Lower lobe of right lung (tissue), 2 donors: Measurements from ENCODE around the gene GRIA2. TPM values are rescaled to one million over a fixed set of nuclear protein-coding genes. Genes with fewer than 3 reads are reported as not detected.

ENCODE experiments used
- ATAC-seq, 2 donors: fragments of 200-7000 bp; cut with Tn5 transposase; one replicate each; pipeline ENCODE4 v1.9.1; 2020 to 2022; ENCODE audit warnings: mild to moderate bottlenecking in 2 of 2, moderate library complexity in 2 of 2
- DNase-seq: peaks from one replicate; pipeline ENCODE4 v3.0.0-alpha.2; 2020
- H3K27ac ChIP-seq: fragments of 200-600 bp; one replicate; pipeline ENCODE4 v1.8.0; 2022
- H3K27me3 ChIP-seq: fragments of 200-600 bp; one replicate; pipeline ENCODE4 v1.8.0; 2022; ENCODE audit warnings: low read depth
- H3K36me3 ChIP-seq: fragments of 200-600 bp; one replicate; pipeline ENCODE4 v1.8.0; 2022; ENCODE audit warnings: mild to moderate bottlenecking
- H3K4me1 ChIP-seq: fragments of 200-600 bp; one replicate; pipeline ENCODE4 v1.8.0; 2022
- H3K4me3 ChIP-seq: fragments of 200-600 bp; one replicate; pipeline ENCODE4 v1.8.0; 2022; ENCODE audit warnings: mild to moderate bottlenecking
- H3K9me3 ChIP-seq: fragments of 200-600 bp; one replicate; pipeline ENCODE4 v1.8.0; 2022
- intact Hi-C: fragments of 100-400 bp; cut with DNase I; formaldehyde crosslinking; loops from one replicate; pipeline ENCODE4 v1.11.0; 2022
- total RNA-seq: library from RNA; stranded (reverse); fragmentation: NEBNext Ultra II Directional; extraction: Animal tissue kit (Norgen Biotek cat#: 25700); gene quantifications from one replicate; pipeline ENCODE4 v1.2.1, GENCODE V29; 2021
- TF ChIP-seq, protein P1 (sequence below): fragments of 200-600 bp; IDR thresholded peaks from one replicate; pipeline ENCODE4 v1.8.0; 2022; ENCODE audit warnings: antibody characterized with exemption, mild to moderate bottlenecking
- donor health status: DM: no; HTN: yes; CAD: no; lungs with severe emphysema.

Gene GRIA2
- total RNA-seq, 1 donor from 2014 or later, result not detected

DNA sequence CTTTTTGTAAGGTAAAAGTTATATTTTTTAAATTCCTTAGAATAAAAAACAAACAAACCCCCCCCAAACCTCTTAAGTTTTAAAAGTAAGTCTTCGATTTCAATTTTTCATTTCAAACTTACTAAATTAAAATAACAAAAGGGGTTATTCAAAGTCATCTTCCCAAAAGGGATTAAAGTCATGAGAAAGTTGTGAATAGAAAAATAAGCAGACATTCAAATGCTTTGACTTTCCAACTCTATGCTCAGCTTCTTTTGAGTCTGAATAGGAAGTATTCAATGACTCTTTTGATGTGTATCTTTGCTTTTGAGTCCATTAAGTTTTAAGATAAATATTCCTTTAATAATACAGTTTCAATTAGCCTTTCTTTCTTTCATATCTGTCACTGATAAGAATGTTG is 138.3 kb downstream of the GRIA2 start:
- no peaks in the 10 kb centered on the region for H3K27me3 ChIP-seq
- no peak overlapping the region for H3K27ac ChIP-seq
- TF ChIP-seq, protein P1, sequence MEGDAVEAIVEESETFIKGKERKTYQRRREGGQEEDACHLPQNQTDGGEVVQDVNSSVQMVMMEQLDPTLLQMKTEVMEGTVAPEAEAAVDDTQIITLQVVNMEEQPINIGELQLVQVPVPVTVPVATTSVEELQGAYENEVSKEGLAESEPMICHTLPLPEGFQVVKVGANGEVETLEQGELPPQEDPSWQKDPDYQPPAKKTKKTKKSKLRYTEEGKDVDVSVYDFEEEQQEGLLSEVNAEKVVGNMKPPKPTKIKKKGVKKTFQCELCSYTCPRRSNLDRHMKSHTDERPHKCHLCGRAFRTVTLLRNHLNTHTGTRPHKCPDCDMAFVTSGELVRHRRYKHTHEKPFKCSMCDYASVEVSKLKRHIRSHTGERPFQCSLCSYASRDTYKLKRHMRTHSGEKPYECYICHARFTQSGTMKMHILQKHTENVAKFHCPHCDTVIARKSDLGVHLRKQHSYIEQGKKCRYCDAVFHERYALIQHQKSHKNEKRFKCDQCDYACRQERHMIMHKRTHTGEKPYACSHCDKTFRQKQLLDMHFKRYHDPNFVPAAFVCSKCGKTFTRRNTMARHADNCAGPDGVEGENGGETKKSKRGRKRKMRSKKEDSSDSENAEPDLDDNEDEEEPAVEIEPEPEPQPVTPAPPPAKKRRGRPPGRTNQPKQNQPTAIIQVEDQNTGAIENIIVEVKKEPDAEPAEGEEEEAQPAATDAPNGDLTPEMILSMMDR, result no peak
- no peaks in the 10 kb centered on the region for H3K9me3 ChIP-seq
- DNase-seq, result no peak
- no peaks in the 10 kb centered on the region for H3K4me1 ChIP-seq
- no peaks in the 10 kb centered on the region for H3K36me3 ChIP-seq
- H3K4me3 ChIP-seq, result no peak overlapping the region
- ATAC-seq, result no peak
- intact Hi-C loops, result no loop called here

DNA sequence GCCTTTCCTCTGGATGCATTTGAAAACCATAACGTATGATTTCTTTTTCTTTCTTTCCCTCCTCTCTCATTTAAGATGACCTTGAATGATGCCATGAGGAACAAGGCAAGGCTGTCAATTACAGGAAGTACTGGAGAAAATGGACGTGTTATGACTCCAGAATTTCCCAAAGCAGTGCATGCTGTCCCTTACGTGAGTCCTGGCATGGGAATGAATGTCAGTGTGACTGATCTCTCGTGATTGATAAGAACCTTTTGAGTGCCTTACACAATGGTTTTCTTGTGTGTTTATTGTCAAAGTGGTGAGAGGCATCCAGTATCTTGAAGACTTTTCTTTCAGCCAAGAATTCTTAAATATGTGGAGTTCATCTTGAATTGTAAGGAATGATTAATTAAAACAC is 142.8 kb downstream of the GRIA2 start:
- no peaks in the 10 kb centered on the region for H3K4me1 ChIP-seq
- no peak overlapping the region for H3K4me3 ChIP-seq
- intact Hi-C loops, result no loop called here
- H3K9me3 ChIP-seq, result no peaks in the 10 kb centered on the region
- DNase-seq, result no peak
- TF ChIP-seq, protein P1, result no peak
- H3K36me3 ChIP-seq, result no peaks in the 10 kb centered on the region
- ATAC-seq, result no peak
- no peak overlapping the region for H3K27ac ChIP-seq
- no peaks in the 10 kb centered on the region for H3K27me3 ChIP-seq

- TF ChIP-seq, protein P1, result no peak
- DNase-seq, result no peak
- Histone ChIP-seq H3K27ac (no peak overlapping the region), H3K27me3 (no peaks in the 10 kb centered on the region), H3K9me3 (no peaks in the 10 kb centered on the region), H3K4me3 (no peak overlapping the region), H3K4me1 (no peaks in the 10 kb centered on the region), H3K36me3 (no peaks in the 10 kb centered on the region)
- intact Hi-C loops, result no loop called here
- ATAC-seq, result no peak
These were observed 151.6 kb downstream of the GRIA2 start for GRCh38 chr4:157372154-157372553.

GRCh38 chr4:157372567-157372966 is 152.0 kb downstream of the GRIA2 start:
- intact Hi-C loops, result no loop called here
- TF ChIP-seq, protein P1, result no peak
- DNase-seq, result no peak
- Histone ChIP-seq H3K4me1 (no peaks in the 10 kb centered on the region), H3K27ac (no peak overlapping the region), H3K9me3 (no peaks in the 10 kb centered on the region), H3K27me3 (no peaks in the 10 kb centered on the region), H3K36me3 (no peaks in the 10 kb centered on the region), H3K4me3 (no peak overlapping the region)
- ATAC-seq, result no peak

DNA sequence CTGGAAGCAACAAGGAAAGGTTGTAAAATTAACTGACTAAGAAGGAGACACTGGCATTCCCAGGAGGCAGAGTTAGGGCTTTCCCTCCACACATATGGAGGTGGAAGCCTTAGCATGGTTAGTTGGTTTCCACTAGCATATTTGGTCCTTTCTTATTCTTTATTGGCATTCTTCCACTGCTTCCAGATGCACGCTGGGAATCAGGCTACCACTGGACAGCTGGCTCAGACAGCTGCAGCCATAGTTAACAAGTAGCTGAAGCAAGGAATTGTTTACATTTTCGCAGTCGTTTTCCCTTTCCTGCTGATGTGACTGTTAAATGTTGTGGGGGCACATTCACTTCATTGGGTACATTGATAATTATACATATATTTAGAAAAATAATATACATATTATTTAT is 169.2 kb downstream of the GRIA2 start:
- ATAC-seq (no peak), DNase-seq (no peak)
- no peaks in the 10 kb centered on the region for H3K4me1 ChIP-seq
- no peak overlapping the region for H3K27ac ChIP-seq
- no peaks in the 10 kb centered on the region for H3K36me3 ChIP-seq
- H3K9me3 ChIP-seq, result no peaks in the 10 kb centered on the region
- TF ChIP-seq, protein P1, result no peak
- H3K4me3 ChIP-seq, result no peak overlapping the region
- no peaks in the 10 kb centered on the region for H3K27me3 ChIP-seq
- intact Hi-C loops, result no loop called here

DNA sequence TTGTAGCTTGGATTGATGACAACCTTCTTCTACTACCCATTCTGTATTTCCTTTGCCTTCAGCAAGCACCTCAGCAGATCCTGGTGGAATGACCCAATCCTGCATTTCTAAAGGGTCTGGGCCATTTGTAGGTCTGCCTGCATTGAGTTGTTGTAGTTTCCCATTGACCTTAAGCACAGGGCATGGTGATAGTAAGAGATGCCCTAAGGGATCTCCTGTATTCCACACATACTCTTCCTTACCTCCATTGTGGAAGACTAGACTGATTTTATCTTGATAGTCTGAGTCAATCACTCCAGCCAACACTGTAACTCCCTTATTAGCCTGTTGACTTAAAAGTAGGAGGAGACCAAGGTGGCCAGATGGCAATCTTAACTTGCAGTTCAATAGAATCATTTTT is 184.5 kb downstream of the GRIA2 start:
- Histone ChIP-seq H3K4me1 (no peaks in the 10 kb centered on the region), H3K27me3 (no peaks in the 10 kb centered on the region), H3K27ac (no peak overlapping the region), H3K36me3 (no peaks in the 10 kb centered on the region), H3K9me3 (no peaks in the 10 kb centered on the region), H3K4me3 (no peak overlapping the region)
- no peak for ATAC-seq
- TF ChIP-seq, protein P1, result no peak
- no peak for DNase-seq
- intact Hi-C loops, result no loop called here
